Choroid plexus epithelial cell (primary cell): ENCODE measurements around the gene C17orf67.

ENCODE experiments used
- DNase-seq: peaks from one replicate; pipeline ENCODE4 v3.0.0-alpha.2; 2010; ENCODE audit warnings: low read depth
- H3K4me3 ChIP-seq: 2 replicates; pipeline ENCODE4 v1.5.1; 2011; ENCODE audit warnings: low read depth, mild to moderate bottlenecking, control low read depth, low read length, moderate library complexity
- CTCF ChIP-seq: conservative IDR thresholded peaks from 2 replicates; pipeline ENCODE4 v1.5.1; 2011; ENCODE audit warnings: low read depth, mild to moderate bottlenecking, control low read depth, inconsistent platforms, low read length, moderate library complexity

C17orf67 gene

GRCh38 chr17:56870081-56870651 lies 36.4 kb upstream of the C17orf67 start:
- no peak for TF ChIP-seq CTCF
- no peak overlapping the region for H3K4me3 ChIP-seq
- no peak for DNase-seq

DNA sequence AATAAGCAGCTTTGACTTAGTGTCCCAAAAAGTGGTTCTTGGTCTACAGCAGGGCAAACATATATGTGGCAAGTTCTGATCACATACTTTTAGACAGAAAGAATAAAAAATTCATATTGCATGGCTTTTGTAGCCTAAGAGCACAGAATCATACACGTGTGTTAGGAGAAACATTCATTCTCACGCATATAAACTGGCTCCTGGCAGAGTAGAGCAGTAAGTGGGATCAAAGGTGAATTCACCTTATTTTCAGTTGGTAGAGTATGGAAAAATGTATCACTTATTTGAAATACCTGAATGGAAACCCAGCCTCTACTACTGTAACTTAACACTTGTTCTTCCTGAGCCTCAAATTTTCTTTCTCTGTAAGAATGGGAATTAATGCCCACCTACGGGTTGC lies 35.0 kb upstream of the C17orf67 start:
- H3K4me3 ChIP-seq, result no peak overlapping the region
- TF ChIP-seq CTCF, result no peak
- no peak for DNase-seq

DNA sequence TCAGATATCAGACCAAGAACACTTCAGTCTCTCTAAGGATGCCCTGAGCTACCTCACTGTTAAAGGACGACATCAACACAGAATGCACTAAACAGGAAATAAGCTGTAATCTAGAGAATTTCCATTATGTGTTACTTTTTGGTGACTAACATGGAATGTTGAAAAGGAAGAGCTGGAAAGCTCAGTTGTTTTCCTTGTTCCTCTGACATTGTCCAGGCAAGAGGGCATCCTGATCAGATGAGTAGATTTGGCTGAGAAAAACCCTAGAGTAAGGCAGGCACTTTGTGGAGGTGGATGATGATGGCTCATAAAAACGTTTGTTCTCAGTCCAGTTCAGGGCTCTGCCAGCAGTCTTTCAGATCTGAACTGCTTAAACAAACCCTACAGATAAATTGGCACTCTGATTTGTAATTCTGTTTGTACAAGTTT lies 34.2 kb upstream of the C17orf67 start:
- DNase-seq, result peak; percentile 2
- H3K4me3 ChIP-seq, result no peak overlapping the region
- TF ChIP-seq CTCF, result no peak

- peak; percentile 26 for TF ChIP-seq CTCF
- no peak overlapping the region for H3K4me3 ChIP-seq
- peak; percentile 8 for DNase-seq
These were observed 32.8 kb upstream of the C17orf67 start for GRCh38 chr17:56866496-56866895.

GRCh38 chr17:56866076-56866475 lies 32.4 kb upstream of the C17orf67 start:
- no peak overlapping the region for H3K4me3 ChIP-seq
- DNase-seq, result no peak
- TF ChIP-seq CTCF, result no peak

GRCh38 chr17:56863974-56864373 lies 30.3 kb upstream of the C17orf67 start:
- no peak for TF ChIP-seq CTCF
- H3K4me3 ChIP-seq, result no peak overlapping the region
- DNase-seq, result no peak

- no peak for TF ChIP-seq CTCF
- no peak overlapping the region for H3K4me3 ChIP-seq
- no peak for DNase-seq
These were observed 28.2 kb upstream of the C17orf67 start for GRCh38 chr17:56861899-56862298.
